ENCODE data around the gene ZDHHC11.

GRCh38 chr5:851553-851952, 767 bp upstream of the ZDHHC11 start:
- TF ChIP-seq EZH2 (IDR thresholded peaks at IDR 0.05; ENCODE audit: low read length, unreplicated experiment), result no peak
- no peak for TF ChIP-seq CTCF (conservative IDR thresholded peaks at IDR 0.05; ENCODE audit: low read depth, low read length)
